ENCODE results near the gene GPHA2. TPM values are rescaled to one million over a fixed set of nuclear protein-coding genes. Genes with fewer than 3 reads are reported as not detected.

GPHA2 gene
- total and polyA plus RNA-seq, 2 of the 13 experiments (the other 11 are each of a cell fraction or from before 2014, with no cell fraction given) = 13.0 to 19.1 TPM

- TF ChIP-seq HMGXB4 (CRISPR knock-in tag; IDR thresholded peaks at IDR 0.05; ENCODE audit: borderline replicate concordance in 1 of 2, low read depth in 1 of 2) (peak in 1 of 2 experiments; percentile 4; a peak in 1 of 4 replicates), MZF1 (CRISPR knock-in tag; IDR thresholded peaks at IDR 0.05; ENCODE audit: borderline replicate concordance) (no peak), ZXDC (CRISPR knock-in tag; IDR thresholded peaks at IDR 0.05) (no peak), CCDC6 (CRISPR knock-in tag; IDR thresholded peaks at IDR 0.05) (no peak), FOXP1 (IDR thresholded peaks at IDR 0.05) (peak; percentile 89), FOXP1 (CRISPR knock-in tag; IDR thresholded peaks at IDR 0.05) (peak; percentile 97), ZNF180 (CRISPR knock-in tag; IDR thresholded peaks at IDR 0.05; ENCODE audit: borderline replicate concordance, low read depth) (no peak), MTA1 (CRISPR knock-in tag; IDR thresholded peaks at IDR 0.05; ENCODE audit: borderline replicate concordance) (0 out of 2 replicates have a peak, but pooled peaks have one; percentile 16), ZNF740 (CRISPR knock-in tag; IDR thresholded peaks at IDR 0.05) (no peak), NR2F6 (IDR thresholded peaks at IDR 0.05) (peak; percentile 89), NR2F6 (CRISPR knock-in tag; IDR thresholded peaks at IDR 0.05) (peak; percentile 94), FUBP1 (CRISPR knock-in tag; IDR thresholded peaks at IDR 0.05; ENCODE audit: borderline replicate concordance) (no peak), SP140L (CRISPR knock-in tag; IDR thresholded peaks at IDR 0.05; ENCODE audit: borderline replicate concordance) (no peak), MATR3 (CRISPR knock-in tag; IDR thresholded peaks at IDR 0.05) (no peak), MAFG (CRISPR knock-in tag; IDR thresholded peaks at IDR 0.05) (no peak), ATRX (CRISPR knock-in tag; IDR thresholded peaks at IDR 0.05; ENCODE audit: borderline replicate concordance) (no peak), MBNL3 (CRISPR knock-in tag; conservative IDR thresholded peaks at IDR 0.05) (no peak), GRHL1 (CRISPR knock-in tag; conservative IDR thresholded peaks at IDR 0.05) (no peak), PCBP2 (optimal IDR thresholded peaks at IDR 0.05; ENCODE audit: low read depth, low read length, poor library complexity, severe bottlenecking) (no peak), ZNF605 (CRISPR knock-in tag; IDR thresholded peaks at IDR 0.05) (no peak)
Observed at GRCh38 chr11:64916040-64916774, 19.5 kb downstream of the GPHA2 start (continued).

Measured in HepG2 (cell line).